ENCODE measurements around the gene PUM1. TPM values are rescaled to one million over a fixed set of nuclear protein-coding genes. Genes with fewer than 3 reads are reported as not detected.

The PUM1 gene
- total RNA-seq, 2 donors from 2014 or later: 111 to 118 TPM

GRCh38 chr1:31038360-31038759, 27.2 kb downstream of the PUM1 start:
- DNase-seq (no peak), ATAC-seq (no peak)
- intact Hi-C loops (cut with DNase I, micrococcal nuclease): no loop called here

- intact Hi-C loops (cut with DNase I, micrococcal nuclease): no loop called here
- DNase-seq: no peak
- ATAC-seq: no peak
Observed at GRCh38 chr1:31036749-31037500, 28.6 kb downstream of the PUM1 start.

- ATAC-seq: no peak
- DNase-seq: no peak
- intact Hi-C loops (cut with DNase I, micrococcal nuclease): no loop called here
Observed at GRCh38 chr1:31033598-31033997, 31.9 kb downstream of the PUM1 start.

GRCh38 chr1:31032266-31032665, 33.3 kb downstream of the PUM1 start:
- DNase-seq (no peak), ATAC-seq (no peak)
- intact Hi-C loops (cut with DNase I, micrococcal nuclease): no loop called here

- ATAC-seq: no peak
- intact Hi-C loops (cut with DNase I, micrococcal nuclease): no loop called here
Observed at GRCh38 chr1:31031330-31032143, 34.0 kb downstream of the PUM1 start.

GRCh38 chr1:31029026-31029425, 36.5 kb downstream of the PUM1 start:
- intact Hi-C loops (cut with DNase I, micrococcal nuclease): no loop called here
- no peak for DNase-seq
- no peak for ATAC-seq

More at GRCh38 chr1:31031330-31032143, 34.0 kb downstream of the PUM1 start:
- DNase-seq: no peak

- intact Hi-C loops (cut with DNase I, micrococcal nuclease): no loop called here
- peak; percentile 33 for ATAC-seq
- no peak for DNase-seq
Observed at GRCh38 chr1:31027693-31028526, 37.6 kb downstream of the PUM1 start.

- intact Hi-C loops (cut with DNase I, micrococcal nuclease): no loop called here
- DNase-seq (no peak), ATAC-seq (peak; percentile 49)
Observed at GRCh38 chr1:31022259-31022658, 43.3 kb downstream of the PUM1 start.

- intact Hi-C loops (cut with DNase I, micrococcal nuclease): no loop called here
- ATAC-seq: peak; percentile 20
- no peak for DNase-seq
Observed at GRCh38 chr1:31020007-31020790, 45.3 kb downstream of the PUM1 start.

- ATAC-seq (no peak), DNase-seq (no peak)
- intact Hi-C loops (cut with DNase I, micrococcal nuclease): no loop called here
Observed at GRCh38 chr1:31019401-31019800, 46.1 kb downstream of the PUM1 start.

- DNase-seq: no peak
- ATAC-seq: no peak
- intact Hi-C loops (cut with DNase I, micrococcal nuclease): no loop called here
Observed at GRCh38 chr1:31016868-31017267, 48.6 kb downstream of the PUM1 start.

- intact Hi-C loops (cut with DNase I, micrococcal nuclease): no loop called here
- peak; percentile 8 for ATAC-seq
- DNase-seq: no peak
Observed at GRCh38 chr1:31013187-31013864, 52.2 kb downstream of the PUM1 start.

GRCh38 chr1:31012210-31012924, 53.1 kb downstream of the PUM1 start:
- no peak for DNase-seq
- ATAC-seq: peak; percentile 53
- intact Hi-C loops (cut with DNase I, micrococcal nuclease): no loop called here

GRCh38 chr1:31011719-31012118, 53.8 kb downstream of the PUM1 start:
- peak; percentile 14 for ATAC-seq
- intact Hi-C loops (cut with DNase I, micrococcal nuclease): no loop called here
- no peak for DNase-seq

GRCh38 chr1:31010086-31010989, 55.2 kb downstream of the PUM1 start:
- intact Hi-C loops (cut with DNase I, micrococcal nuclease): no loop called here
- peak; percentile 58 for ATAC-seq
- no peak for DNase-seq

GRCh38 chr1:31007462-31007991, 58.0 kb downstream of the PUM1 start:
- intact Hi-C loops (cut with DNase I, micrococcal nuclease): no loop called here
- DNase-seq (no peak), ATAC-seq (no peak)
